Activated CD4-positive, alpha-beta T cell treated with anti-CD3 and anti-CD28 coated beads, Interleukin-2, Interleukin-6, amounts not matched to agents 100 ng/mL and 50 ng/mL, durations not matched to agents 16 hours and 8 hours (primary cell): ENCODE measurements around the gene DGUOK.
A peak's percentile ranks its signal among the peaks of the same experiment; 100 is the strongest.

ENCODE experiments used
- DNase-seq: peaks from one replicate; pipeline ENCODE4 v3.0.0-alpha.2; 2020

Gene DGUOK

DNA sequence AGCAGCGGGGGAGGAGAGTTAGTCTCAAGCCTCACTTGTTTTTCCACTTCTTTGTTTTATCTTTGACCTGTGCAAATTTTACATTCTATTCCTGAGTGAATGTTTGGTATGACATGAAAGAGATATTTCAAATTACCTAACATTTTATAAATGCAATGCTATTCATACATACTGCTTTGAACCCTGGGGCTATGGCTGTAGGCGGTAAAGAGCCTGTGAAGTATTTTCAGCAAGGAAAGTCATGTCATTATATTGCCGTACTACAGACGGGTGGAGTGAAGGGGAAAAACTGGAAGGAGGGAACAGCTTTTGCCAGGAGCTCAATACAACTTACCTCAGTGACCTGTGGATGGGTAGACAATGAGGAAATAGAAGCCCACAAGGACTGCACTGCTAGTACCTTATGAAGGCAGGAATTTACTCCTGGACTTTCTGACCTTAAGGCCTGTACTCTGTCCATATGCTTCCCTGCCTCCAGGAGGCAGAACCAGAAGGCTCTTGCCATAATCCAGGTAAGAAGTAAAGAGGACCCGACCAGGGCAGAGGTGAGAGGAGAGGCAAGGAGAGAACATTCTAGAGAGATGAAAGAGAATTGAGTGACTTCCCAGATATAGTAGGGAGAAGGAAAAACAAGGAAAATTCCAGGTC lies 29.7 kb downstream of the DGUOK start:
- DNase-seq: no peak

DNA sequence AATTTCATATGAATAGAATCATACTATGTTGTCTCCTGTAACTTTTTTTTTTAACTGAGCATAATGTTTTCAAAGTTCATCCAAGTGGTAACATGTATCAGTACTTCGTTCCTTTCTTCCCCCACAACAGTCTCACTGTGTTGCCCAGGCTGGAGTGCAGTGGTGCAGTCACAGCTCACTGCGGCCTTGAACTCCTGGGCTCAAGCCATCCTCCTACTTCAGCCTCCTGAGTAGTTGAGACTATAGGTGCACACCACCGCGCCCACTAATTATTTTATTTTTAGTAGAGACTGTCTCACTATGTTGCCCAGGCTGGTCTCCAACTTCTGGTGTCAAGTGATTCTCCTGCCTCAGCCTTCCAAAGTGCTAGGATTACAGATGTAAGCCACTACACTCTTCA lies 34.6 kb downstream of the DGUOK start:
- DNase-seq: no peak

DNA sequence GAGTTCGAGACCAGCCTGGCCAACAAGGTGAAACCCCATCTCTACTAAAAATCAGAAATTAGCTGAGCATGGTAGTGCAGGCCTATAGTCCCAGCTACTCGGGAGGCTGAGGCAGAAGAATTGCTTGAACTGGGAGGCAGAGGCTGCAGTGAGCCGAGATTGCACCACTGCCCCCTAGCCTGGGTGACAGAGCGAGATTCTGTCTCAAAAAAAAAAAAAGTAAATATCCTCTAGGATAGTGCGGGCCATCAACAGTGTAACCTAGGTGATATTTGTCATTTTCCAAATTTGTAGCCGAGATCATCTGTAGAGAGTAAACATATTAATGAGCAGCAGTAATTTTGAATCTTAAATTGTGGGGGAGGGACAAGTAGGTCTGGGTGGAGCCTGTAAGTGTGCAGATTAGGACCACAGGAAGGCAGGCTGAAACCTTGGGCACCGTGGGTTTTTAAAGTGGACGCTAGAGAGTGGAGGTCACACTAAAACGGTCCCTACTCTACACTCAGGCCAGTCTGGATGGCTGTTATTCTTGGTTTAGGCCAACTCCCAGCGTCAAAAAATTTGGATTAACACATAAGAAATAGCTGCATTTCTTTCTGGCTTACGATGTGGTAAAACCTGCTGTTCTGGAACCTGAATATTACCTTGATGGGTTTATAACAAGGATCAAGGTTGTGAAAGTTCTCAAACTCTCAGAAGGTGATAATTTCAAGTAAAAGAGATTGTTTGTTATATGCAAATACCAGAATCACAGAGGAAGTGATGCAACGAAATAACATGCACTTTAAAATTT lies 35.3 kb downstream of the DGUOK start:
- DNase-seq: no peak

DNA sequence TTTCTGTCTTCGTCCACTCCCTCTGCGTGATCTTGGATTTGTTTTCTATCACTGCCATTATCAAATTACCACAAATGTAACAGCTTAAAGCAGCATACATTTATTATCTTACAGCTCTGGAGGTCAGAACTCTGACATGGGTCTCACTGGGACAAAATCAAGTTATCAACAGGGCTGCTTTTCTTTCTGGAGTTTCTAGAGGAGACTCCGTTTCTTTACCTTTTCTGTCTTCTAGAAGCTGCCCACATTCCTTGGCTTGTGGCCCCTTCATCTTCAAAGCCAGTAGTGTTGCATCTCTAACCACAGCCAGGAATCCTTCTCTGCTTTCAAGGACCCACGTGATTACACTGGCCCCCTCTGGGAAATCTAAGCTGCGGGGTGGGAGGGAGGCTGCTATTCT lies 36.1 kb downstream of the DGUOK start:
- no peak for DNase-seq

DNA sequence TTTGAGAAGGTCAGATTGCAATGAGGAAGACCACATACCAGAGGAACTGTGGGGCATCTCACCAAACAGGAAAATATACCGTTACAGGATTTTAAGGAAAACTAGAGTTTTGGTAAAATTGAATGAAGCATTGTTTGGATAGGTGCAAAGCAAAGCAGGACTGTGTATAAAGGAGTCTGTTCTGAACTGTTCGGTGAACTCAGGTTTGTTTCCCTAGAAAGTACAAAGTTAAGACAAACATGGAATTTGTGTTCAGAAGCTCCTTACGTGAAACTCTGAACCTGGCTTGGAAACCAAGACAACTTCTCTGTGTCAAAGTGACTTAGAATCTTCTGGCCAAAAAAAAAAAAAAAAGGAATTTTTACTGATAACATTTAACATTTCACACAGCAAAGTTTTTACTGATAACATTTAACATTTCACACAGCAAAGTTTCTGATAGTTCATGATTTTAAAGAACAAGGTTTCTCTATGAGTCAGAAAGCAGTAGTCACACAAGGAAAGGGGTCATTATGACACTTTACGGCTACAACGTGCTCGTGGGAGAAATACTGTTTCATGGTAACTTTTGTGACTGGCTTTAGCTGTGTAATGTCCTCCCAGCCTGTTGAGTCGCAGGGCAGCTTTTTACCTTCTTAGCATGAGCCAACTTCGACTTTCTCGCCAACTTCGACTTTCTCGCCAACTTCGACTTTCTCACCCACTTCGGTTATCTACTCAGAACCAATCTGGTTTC lies 36.9 kb downstream of the DGUOK start:
- peak; percentile 82 for DNase-seq

DNA sequence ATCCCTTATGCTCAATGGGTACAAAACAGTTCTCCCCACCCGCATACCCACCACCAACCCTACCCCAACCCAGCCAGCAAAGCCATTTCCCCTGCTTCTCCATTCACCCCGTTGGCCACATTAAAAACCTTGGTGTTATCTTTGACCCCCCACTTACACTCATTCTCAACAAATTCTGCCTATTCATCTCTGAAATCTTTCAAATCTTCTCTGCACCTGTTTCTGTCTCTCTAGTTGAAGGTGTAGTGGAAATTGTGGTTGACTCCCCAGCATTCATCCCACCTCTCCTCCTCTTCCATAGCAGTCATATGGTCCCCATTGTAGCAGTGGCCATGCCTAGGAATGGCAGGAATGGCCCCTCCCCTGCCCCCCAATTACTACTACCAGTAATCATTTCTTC lies 37.5 kb downstream of the DGUOK start:
- DNase-seq: no peak

DNA sequence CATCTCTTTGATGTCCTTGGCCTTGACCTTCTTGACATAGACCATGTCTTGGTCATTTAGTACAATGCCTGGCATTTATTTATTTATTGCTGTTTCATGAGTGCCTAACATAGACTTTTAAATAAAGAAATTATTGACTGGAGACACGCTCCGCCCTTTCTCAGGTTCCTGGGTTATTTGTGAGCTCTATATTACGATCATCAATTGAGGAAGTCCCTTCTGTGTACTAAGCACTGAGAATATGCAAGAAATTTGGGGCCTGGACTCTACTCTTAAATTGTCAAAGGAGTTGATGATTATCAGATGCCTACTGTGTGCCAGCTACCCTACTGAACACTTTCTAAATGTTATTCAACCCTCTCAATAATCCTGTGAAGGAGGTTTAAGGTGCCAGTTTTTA lies 38.4 kb downstream of the DGUOK start:
- no peak for DNase-seq

DNA sequence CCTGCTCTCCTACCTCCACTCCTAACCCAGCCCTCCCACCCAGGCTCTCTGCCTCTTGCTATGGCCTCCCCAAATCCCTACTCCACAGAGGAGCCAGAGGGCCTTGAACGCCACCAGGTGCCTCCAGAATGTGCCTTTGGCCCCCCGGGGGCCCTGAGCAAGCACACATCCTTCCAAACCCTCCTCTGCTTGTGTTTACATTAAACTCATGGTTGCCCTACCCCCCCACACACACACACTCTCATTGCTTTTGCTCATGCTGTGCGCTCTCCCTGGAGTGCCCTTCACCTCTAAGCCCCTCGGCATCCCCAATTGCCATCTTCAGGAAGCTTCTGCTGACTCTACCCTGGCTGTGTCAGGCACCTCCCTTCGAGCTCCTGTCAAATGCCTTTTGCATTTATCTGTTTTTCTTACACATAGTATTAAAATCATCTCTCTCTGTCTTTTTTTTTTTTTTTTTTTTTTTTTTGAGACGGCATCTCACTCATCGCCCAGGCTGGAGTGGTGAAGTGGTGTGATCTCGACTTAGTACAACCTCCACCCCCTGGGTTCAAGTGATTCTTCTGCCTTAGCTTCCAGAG lies 41.8 kb downstream of the DGUOK start:
- DNase-seq: no peak

DNA sequence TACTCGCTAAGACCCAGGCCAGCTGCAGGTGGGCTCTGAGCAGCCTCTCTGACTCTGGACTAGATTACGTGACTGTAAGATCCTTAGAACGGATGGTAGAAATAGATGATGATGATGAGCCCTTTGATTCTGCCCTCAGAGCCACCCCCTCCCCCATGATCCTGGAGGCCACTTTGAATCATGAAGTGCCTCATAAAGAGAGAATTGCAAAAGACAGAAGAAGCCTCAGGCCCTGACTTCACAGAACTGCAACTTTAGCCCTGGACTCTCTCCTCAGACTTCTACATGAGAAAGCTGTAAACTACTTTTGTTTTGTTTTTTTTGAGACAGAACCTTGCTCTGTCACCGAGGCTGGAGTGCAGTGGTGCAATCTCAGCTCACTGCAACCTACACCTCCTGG lies 42.7 kb downstream of the DGUOK start:
- no peak for DNase-seq

DNA sequence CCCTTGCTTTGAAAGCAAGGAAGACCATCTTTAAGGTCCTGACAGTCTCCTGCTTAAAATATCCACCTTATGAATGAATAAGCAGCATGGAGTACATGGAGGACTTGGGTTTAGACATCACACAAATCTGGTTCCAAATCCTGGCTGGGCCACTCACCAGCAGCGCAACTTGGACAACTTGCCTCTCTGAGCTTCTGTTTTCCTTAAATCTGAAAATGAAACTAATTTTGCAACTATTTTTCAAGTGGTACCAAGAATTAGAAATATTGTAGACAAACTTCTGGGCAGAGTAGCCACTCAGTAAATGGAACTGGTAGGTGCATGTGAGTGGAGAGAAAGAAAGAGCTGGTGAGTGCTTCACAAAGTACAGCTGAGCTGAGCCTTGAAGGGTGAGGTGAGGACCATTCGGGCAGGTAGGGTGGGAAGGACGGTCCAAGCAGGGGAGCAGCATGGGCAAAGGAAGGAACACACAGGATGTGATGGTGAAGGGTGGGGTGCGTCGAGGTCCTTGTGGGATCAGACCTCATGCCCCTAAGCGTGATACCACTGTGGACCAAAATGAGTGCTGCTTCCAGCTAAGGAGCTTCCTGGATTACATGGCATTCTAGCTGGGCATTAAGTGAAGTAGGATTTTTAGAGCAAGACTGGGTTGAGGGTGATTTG lies 43.6 kb downstream of the DGUOK start:
- no peak for DNase-seq

DNA sequence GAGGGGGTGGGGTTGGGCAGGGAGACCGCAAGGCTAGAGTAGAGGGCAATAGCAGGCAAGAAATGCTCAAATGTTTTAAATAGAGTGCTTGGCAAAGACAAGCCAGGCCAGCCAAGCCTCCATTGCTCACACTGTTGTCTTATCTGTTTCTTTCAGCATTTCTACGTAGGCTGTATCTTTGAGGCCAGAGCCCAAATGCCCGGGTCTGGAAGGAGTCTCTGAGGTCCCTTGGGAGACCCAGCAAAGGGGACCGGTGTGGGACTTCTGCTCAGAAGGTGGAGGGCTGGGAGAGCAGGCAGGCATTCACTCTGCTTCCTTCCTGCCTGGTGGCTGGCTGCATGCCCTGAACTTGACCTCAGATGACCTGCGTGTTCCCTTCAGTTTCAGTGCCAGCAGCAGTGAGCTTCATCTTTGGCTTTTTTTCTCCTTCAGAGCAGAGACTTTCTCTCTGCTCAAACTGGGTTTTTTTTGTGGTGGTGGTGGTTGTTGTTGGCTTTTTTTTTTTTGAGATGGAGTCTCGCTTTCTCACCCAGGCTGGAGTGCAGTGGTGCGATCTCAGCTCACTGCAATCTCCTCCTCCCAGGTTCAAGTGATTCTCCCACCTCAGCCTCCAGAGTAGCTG lies 44.3 kb downstream of the DGUOK start:
- DNase-seq: peak; percentile 58

DNA sequence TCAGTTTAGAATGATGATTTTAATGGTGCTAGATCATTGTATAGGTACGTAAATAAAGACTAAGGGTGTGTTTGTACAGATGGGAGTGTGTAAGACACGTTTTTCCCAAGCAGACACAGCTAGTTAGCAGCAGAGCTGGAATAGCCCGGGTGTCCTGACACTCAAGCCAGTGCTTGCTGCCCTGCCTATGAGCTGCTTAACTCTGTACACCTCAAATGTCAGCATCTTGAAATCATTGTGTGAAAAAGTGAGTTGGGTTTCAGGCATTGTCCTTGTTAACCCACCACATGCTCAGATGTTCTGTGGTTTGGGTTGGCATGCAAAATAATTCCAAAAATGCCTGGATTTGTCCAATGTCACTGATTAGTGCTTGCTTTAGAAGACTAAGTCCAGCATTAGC lies 45.0 kb downstream of the DGUOK start:
- no peak for DNase-seq

DNA sequence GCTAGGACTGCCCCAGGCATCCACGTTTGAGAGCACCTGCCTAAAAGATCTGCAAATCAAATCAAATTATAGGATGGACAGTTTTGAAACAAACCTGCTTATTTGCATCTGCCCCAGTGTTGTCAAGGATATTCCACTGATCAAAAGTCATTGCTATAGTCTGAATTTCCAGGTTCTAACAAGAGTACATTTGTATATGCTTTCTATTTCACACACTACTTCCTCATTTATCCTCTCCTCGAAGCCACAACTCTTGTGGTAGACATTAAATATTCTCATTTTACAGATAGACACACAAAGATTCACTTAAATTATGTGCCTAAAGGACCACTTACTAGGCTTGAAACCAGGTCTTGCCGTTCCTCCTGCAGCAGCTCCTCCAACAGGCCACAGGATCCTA lies 46.2 kb downstream of the DGUOK start:
- no peak for DNase-seq

DNA sequence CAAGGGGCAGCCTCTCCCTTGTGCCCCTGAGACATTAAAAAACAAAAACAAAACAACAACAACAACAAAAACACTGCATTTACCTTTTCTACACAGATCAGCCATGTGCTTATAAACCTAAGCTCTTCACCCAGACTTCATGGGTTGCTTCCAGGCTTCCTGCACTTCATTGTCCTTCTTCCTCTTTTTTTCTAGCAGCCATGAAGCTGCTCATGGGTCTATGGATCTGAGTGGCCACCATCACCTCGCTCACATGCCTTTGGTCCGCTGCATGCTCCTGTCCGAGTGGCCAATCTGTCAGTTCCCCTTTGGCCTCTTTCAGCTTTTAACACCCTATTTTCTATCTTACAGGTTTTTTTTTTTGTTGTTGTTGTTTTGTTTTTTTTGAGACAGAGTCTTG lies 49.1 kb downstream of the DGUOK start:
- DNase-seq: no peak

DNA sequence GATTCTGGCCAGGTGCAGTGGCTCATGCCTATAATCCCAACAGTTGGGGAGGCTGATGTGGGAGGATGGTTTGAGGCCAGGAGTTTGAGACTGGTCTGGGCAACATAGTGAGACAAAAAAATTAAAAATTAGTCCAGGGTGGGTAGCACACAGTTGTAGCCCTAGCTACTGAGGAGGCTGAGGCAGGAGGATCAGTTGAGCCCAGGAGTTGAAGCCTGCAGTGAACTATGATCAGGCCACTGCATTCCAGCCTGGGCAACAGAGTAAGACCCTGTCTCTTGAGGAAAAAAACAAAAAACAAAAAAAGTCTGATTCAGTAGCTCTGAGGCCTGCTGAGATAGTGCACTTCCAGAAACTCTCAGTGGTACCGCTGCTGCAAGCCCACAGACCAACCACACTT lies 50.1 kb downstream of the DGUOK start:
- DNase-seq: no peak

DNA sequence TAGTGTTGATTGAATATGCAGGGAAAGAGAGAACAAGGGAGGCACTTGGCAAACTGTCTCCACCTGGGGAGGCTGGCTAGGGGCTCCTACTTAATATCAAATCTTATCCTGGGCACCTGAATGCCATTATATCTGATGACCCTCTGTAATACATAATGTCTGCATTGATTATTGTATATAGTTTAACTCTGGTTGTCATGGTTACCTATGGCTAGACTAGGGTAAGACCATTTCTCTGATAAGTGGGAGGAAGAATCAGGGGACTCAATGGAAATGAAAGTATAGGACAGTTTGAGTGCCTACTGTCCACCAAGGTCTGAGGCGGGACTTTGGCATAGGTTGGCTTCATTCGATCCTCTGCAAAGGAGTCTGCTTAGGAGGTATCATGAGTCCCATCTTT lies 50.8 kb downstream of the DGUOK start:
- no peak for DNase-seq

DNA sequence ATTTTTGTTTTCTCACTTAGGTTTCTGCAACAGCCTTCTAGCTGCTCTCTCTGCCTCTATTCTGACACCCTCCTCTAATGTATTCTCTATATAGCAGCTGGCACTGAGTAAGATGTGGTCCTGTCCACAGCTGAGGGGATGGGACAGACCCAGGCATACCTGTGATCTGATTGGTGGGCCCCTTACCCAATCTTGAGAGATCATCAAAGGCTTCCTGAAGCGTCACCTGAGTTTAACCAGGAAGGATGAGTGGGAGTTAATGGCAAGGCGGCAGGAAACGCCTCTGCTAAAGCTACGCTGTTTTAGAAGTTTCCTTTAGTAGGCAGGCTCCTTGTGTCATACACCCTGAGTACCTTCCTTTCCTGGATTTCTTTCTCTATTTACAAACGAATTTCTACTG lies 52.3 kb downstream of the DGUOK start:
- DNase-seq: peak; percentile 78

DNA sequence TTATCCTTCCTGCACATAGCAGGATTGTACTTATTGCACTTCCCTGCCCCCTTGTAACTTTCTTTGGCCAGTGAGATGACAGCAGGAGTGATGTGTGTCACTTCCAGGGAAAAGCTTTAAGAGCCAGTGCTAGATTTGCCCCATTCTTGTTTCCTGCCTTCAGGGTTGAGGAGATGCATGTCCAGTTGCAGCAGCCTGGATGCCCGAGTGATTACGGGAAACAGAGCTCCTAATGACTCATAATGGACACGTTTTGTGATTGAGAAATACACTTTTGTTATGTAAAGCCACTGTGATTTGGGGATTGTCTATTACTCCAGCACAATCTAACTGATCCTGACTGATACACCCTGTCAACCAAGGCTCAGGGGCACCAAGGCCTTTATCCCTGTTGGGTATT lies 53.0 kb downstream of the DGUOK start:
- peak; percentile 49 for DNase-seq

DNA sequence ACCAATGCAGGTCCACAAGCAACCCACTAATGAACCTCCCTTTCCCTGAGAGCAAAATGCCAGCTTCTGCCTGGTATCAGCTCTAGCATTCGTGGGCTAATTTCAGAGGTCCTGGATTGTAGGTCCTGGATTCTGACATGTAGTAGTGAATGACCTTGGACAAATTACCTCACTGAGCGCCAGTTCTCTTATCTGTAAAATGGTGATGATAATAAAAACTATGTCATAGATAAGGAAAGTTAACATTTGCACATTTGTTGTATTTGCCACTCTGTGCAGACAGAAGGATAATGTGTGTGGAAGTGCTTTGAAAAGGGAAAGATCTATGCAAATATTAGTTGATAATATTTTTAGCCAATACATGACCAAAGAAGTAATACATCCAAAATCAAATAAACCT lies 53.9 kb downstream of the DGUOK start:
- DNase-seq: no peak

DNA sequence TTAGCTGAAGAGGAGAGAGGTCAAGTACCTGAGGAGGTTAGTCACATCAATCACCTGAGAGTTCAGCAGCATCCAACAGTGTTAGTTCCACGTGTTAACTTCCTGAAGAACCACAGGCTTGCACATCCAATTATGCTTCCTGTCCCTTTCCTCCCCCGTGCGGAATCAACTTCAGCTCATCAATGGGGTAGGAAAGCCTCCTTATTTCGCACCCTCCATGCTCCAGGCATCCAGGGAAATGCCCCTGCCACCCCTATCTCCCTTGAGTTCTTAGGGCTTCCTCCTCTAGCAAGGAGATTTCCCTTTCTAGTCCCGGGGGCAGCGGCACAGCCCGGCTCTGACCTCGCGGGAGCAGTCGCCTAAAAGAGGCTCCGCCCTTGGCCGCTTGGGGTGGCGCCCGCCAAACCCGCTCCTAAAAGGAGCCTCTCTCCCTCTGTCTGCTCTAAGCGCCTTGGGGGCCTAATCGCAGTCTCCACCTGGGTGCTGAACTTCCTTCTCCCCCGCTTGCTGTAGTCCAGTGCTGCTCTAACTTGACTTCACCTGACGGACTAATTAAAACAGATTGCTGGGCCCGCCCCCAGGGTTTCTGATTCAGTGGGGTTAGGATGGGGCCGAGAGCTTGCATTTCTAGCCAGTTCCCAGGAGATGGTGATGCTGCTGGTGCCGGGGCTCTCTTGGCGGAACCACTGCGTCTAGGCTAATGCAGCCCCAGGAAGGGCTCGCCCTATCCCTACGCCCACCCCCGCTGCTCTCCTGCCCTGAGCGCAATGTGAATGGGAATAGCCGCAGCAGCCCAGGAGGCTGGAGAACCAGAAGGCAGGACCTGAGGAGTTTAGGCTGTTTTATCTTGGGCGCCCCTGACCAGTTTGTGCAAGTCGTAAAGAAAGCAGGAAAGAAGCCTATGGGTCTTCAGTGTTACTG lies 54.7 kb downstream of the DGUOK start:
- peak; percentile 60 for DNase-seq

DNA sequence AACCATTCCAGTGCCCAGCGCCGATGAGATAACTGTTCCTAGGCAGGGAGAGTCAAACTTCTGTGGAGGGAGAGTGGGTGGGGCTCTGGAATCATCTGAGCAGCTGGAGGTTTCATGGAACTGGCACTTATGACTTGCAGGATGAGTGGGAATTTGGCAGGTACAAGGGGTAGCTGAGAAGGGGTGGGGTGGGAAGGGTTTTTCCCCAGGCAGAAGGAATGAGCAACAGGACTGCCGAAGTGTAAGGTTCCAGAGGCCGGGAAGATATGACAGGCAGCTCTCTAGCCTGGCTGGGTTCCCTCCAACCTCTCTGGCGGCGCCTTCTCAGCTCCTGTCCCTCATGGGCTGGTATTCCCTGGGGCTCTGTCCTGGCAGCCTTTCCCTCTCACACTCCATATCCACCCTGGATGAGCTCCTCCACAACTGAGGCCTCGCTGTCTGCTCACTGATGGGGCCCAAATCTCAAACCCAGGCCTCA lies 55.5 kb downstream of the DGUOK start:
- DNase-seq: no peak
